ENCODE data around the gene CCSER2. TPM values are rescaled to one million over a fixed set of nuclear protein-coding genes. Genes with fewer than 3 reads are reported as not detected.

The CCSER2 gene
- total and polyA plus RNA-seq, 2 experiments from 2014 or later, result 30.6 to 76.8 TPM

DNA sequence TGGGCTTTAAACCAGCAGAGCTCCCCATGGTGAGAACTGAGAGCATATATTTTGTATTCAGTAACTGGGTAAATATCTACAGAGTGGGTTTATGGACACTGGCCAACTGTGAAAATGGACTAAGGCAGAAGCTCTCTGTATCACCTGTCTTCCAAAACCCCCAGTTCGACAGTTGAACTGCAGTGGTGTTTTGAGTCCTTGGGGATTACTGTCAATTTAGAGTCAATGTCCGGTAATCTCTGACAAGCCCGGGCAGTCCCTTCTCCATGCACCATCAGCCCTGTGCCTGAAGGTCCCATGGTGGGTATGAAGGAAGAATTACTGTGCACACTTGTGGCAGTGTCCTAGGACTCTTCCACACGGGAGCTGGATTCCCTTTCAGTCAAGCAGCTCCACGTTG is 235.0 kb downstream of the CCSER2 start:
- Histone ChIP-seq H2AFZ (no peak overlapping the region), H3K4me3 (no peak overlapping the region), H3K9me2 (ENCODE audit: insufficient read depth) (no peaks in the 10 kb centered on the region), H3K9me3 (ENCODE audit: low read depth) (no peaks in the 10 kb centered on the region), H3F3A (ENCODE audit: insufficient read depth) (no peaks in the 10 kb centered on the region), H3K4me2 (ENCODE audit: unreplicated experiment) (no peak overlapping the region), H3K27ac (no peak overlapping the region), H3K27me3 (replicated peaks; ENCODE audit: insufficient read depth) (no peaks in the 10 kb centered on the region; the same call in 1 of the 2 replicates), H3K4me1 (ENCODE audit: insufficient read depth) (no peaks in the 10 kb centered on the region), H3K79me2 (ENCODE audit: insufficient read depth) (no peaks in the 10 kb centered on the region), H3K9ac (no peak overlapping the region), H3K36me3 (ENCODE audit: low read depth) (no peaks in the 10 kb centered on the region), H4K20me1 (ENCODE audit: insufficient read depth) (no peaks in the 10 kb centered on the region)
- DNase-seq, result no peak
- WGBS, 2 experiments (ENCODE audit: low coverage in 1 of 2, low lambda C conversion rate in 2 of 2, missing lambda C conversion rate in 2 of 2), result 25 to 30% methylated on average over 5 of the region's 5 CpGs
- in situ Hi-C loops (cut with MboI), result no loop called here
- no peak for TF ChIP-seq EZH2 (IDR thresholded peaks at IDR 0.05; ENCODE audit: insufficient read depth, poor library complexity, severe bottlenecking)
- no peak for TF ChIP-seq EZH2phosphoT487 (IDR thresholded peaks at IDR 0.05; ENCODE audit: insufficient read depth, low read depth)

DNA sequence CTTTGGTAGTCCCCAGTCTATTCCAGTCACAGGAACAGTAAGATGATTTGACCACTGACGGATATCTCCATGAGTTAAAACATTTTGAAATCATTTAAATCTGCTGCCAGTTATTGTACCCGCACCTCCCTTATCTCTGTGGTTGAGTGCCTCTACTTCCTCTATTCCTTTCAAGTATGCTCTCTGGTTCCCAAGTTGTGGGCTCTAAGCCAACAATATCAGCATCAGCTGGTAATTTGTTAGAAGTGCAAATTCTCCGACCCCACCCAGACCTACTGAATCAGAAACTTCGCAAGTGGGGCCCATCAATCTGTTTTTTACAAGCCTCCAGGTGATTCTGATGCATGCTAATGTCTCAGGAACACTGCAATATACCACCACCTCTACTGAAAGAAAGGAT is 235.5 kb downstream of the CCSER2 start:
- Histone ChIP-seq H2AFZ (no peak overlapping the region), H3K27ac (no peak overlapping the region), H4K20me1 (ENCODE audit: insufficient read depth) (no peaks in the 10 kb centered on the region), H3K4me1 (ENCODE audit: insufficient read depth) (no peaks in the 10 kb centered on the region), H3K27me3 (replicated peaks; ENCODE audit: insufficient read depth) (no peaks in the 10 kb centered on the region; the same call in 1 of the 2 replicates), H3K79me2 (ENCODE audit: insufficient read depth) (no peaks in the 10 kb centered on the region), H3K4me3 (no peak overlapping the region), H3K9me2 (ENCODE audit: insufficient read depth) (no peaks in the 10 kb centered on the region), H3K9me3 (ENCODE audit: low read depth) (no peaks in the 10 kb centered on the region), H3K36me3 (ENCODE audit: low read depth) (no peaks in the 10 kb centered on the region), H3K4me2 (ENCODE audit: unreplicated experiment) (no peak overlapping the region), H3K9ac (no peak overlapping the region), H3F3A (ENCODE audit: insufficient read depth) (no peaks in the 10 kb centered on the region)
- in situ Hi-C loops (cut with MboI), result no loop called here
- no peak for DNase-seq
- no peak for TF ChIP-seq EZH2phosphoT487 (IDR thresholded peaks at IDR 0.05; ENCODE audit: insufficient read depth, low read depth)
- no peak for TF ChIP-seq EZH2 (IDR thresholded peaks at IDR 0.05; ENCODE audit: insufficient read depth, poor library complexity, severe bottlenecking)
- 28 to 32% methylated on average over 4 of the region's 4 CpGs for WGBS, 2 experiments (ENCODE audit: low coverage in 1 of 2, low lambda C conversion rate in 2 of 2, missing lambda C conversion rate in 2 of 2)

DNA sequence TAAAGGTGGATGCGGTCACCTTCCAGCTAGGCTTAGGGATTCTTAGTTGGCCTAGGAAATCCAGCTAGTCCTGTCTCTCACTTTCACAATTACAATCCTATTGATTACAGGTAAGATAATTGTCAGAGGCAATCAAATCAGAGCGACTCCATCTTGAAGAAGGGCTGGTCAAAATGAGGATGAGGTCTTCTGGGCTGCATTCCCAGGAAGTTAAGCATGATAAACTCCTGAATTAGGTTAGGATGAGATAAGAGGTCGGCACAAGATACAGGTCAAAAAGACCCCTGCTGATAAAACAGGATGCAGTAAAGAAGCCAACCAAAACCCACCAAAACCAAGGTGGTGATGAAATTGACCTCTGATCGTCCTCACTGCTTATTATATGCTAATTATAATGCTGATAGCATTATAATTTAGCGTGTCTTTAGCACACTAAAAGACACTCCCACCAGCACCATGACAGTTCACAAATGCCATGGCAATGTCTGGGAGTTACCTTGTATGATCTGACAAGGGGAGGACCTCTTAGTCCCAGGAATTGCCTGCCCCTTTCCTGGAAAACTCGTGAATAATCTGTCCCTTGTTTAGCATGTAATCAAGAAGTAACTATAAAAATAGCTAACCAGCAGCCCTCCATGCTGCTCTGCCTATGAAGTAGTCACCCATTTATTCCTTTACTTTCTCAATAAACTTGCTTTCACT is 237.6 kb downstream of the CCSER2 start:
- H4K20me1 ChIP-seq (ENCODE audit: insufficient read depth), result no peaks in the 10 kb centered on the region
- H3K4me3 ChIP-seq, result no peak overlapping the region
- H3F3A ChIP-seq (ENCODE audit: insufficient read depth), result no peaks in the 10 kb centered on the region
- H3K27ac ChIP-seq, result no peak overlapping the region
- no peak overlapping the region for H3K9ac ChIP-seq
- no peaks in the 10 kb centered on the region for H3K27me3 ChIP-seq (replicated peaks; ENCODE audit: insufficient read depth)
- H3K4me1 ChIP-seq (ENCODE audit: insufficient read depth), result no peaks in the 10 kb centered on the region
- no peaks in the 10 kb centered on the region for H3K9me3 ChIP-seq (ENCODE audit: low read depth)
- TF ChIP-seq EZH2phosphoT487 (IDR thresholded peaks at IDR 0.05; ENCODE audit: insufficient read depth, low read depth) (no peak), EZH2 (IDR thresholded peaks at IDR 0.05; ENCODE audit: insufficient read depth, poor library complexity, severe bottlenecking) (no peak)
- in situ Hi-C loops (cut with MboI), result no loop called here
- no peaks in the 10 kb centered on the region for H3K9me2 ChIP-seq (ENCODE audit: insufficient read depth)
- no peak overlapping the region for H2AFZ ChIP-seq
- DNase-seq, result no peak
- WGBS, 2 experiments (ENCODE audit: low coverage in 1 of 2, low lambda C conversion rate in 2 of 2, missing lambda C conversion rate in 2 of 2), result 18 to 19% methylated on average over 6 of the region's 6 CpGs
- no peaks in the 10 kb centered on the region for H3K79me2 ChIP-seq (ENCODE audit: insufficient read depth)
- H3K4me2 ChIP-seq (ENCODE audit: unreplicated experiment), result no peak overlapping the region
- H3K36me3 ChIP-seq (ENCODE audit: low read depth), result no peaks in the 10 kb centered on the region

DNA sequence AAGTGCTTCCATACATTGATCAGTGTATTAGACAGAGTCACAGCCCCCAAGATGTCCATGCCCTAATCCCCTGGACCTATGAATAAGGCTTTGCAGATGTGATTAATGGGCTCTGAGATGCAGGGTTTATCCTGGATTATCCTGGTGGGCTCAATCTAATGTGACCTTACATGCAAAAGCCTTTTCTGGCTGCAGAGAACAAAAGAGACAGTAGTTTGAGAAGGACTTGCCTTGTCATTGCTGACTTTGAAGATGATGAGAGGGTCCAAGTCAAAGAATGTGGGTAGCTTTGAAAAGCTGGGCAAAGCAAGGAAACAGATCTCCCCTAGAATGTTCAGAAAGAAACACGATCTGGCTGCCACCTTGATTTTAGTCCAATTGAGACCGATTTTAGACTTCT is 238.7 kb downstream of the CCSER2 start:
- no peak overlapping the region for H2AFZ ChIP-seq
- H3K9ac ChIP-seq, result no peak overlapping the region
- no peak overlapping the region for H3K27ac ChIP-seq
- no peaks in the 10 kb centered on the region for H3K36me3 ChIP-seq (ENCODE audit: low read depth)
- TF ChIP-seq EZH2phosphoT487 (IDR thresholded peaks at IDR 0.05; ENCODE audit: insufficient read depth, low read depth) (no peak), EZH2 (IDR thresholded peaks at IDR 0.05; ENCODE audit: insufficient read depth, poor library complexity, severe bottlenecking) (no peak)
- H3K9me2 ChIP-seq (ENCODE audit: insufficient read depth), result no peaks in the 10 kb centered on the region
- in situ Hi-C loops (cut with MboI), result no loop called here
- H3K4me3 ChIP-seq, result no peak overlapping the region
- no peaks in the 10 kb centered on the region for H3F3A ChIP-seq (ENCODE audit: insufficient read depth)
- DNase-seq, result no peak
- no peaks in the 10 kb centered on the region for H4K20me1 ChIP-seq (ENCODE audit: insufficient read depth)
- H3K79me2 ChIP-seq (ENCODE audit: insufficient read depth), result no peaks in the 10 kb centered on the region
- WGBS, 2 experiments (ENCODE audit: low coverage in 1 of 2, low lambda C conversion rate in 2 of 2, missing lambda C conversion rate in 2 of 2), result 3% methylated on average over 2 of the region's 2 CpGs
- H3K4me1 ChIP-seq (ENCODE audit: insufficient read depth), result no peaks in the 10 kb centered on the region
- H3K9me3 ChIP-seq (ENCODE audit: low read depth), result no peaks in the 10 kb centered on the region
- no peak overlapping the region for H3K4me2 ChIP-seq (ENCODE audit: unreplicated experiment)
- no peaks in the 10 kb centered on the region for H3K27me3 ChIP-seq (replicated peaks; ENCODE audit: insufficient read depth)

Other genes with a start within 250 kb of the CCSER2 start
- gene GHITM, start 189.1 kb upstream of the CCSER2 start, total RNA-seq (2014; rRNA removed; shearing (Covaris generic)), result 203 and 205 TPM in 2 replicates
- 255 and 258 TPM in 2 replicates for gene GHITM, start 189.1 kb upstream of the CCSER2 start, polyA plus RNA-seq (2016; fragmentation: Nextera tagmentation; extraction: Ambion mirVana)
- gene GPR15LG, start 154.8 kb upstream of the CCSER2 start, total RNA-seq (2014; rRNA removed; shearing (Covaris generic)), result not detected in 2 replicates
- not detected in 2 replicates for gene GPR15LG, start 154.8 kb upstream of the CCSER2 start, polyA plus RNA-seq (2016; fragmentation: Nextera tagmentation; extraction: Ambion mirVana)
- not detected in 2 replicates for gene CDHR1, start 134.1 kb upstream of the CCSER2 start, total RNA-seq (2014; rRNA removed; shearing (Covaris generic))
- gene CDHR1, start 134.1 kb upstream of the CCSER2 start, polyA plus RNA-seq (2016; fragmentation: Nextera tagmentation; extraction: Ambion mirVana), result not detected in 2 replicates
- not detected in 2 replicates for gene LRIT2, start 103.0 kb upstream of the CCSER2 start, total RNA-seq (2014; rRNA removed; shearing (Covaris generic))
- gene LRIT2, start 103.0 kb upstream of the CCSER2 start, polyA plus RNA-seq (2016; fragmentation: Nextera tagmentation; extraction: Ambion mirVana), result not detected in 2 replicates
- not detected in 2 replicates for gene LRIT1, start 87.0 kb upstream of the CCSER2 start, total RNA-seq (2014; rRNA removed; shearing (Covaris generic))
- not detected in 2 replicates for gene LRIT1, start 87.0 kb upstream of the CCSER2 start, polyA plus RNA-seq (2016; fragmentation: Nextera tagmentation; extraction: Ambion mirVana)
- not detected in 2 replicates for gene RGR, start 83.5 kb upstream of the CCSER2 start, total RNA-seq (2014; rRNA removed; shearing (Covaris generic))
- not detected in 2 replicates for gene RGR, start 83.5 kb upstream of the CCSER2 start, polyA plus RNA-seq (2016; fragmentation: Nextera tagmentation; extraction: Ambion mirVana)